AG04450 (cell line): Measurements from ENCODE around the gene SAXO2. TPM values are rescaled to one million over a fixed set of nuclear protein-coding genes. Genes with fewer than 3 reads are reported as not detected.
"Not testable (repeated sequence)": the region's sequence is repeated elsewhere in the genome, so short reads cannot be mapped to it uniquely, and the experiment has no call there.

ENCODE experiments used
- CTCF ChIA-PET: fragments of 300-600, 350-600 bp; formaldehyde crosslinking; extraction: SDS; loops from one replicate; lab custom pipeline; 2022; ENCODE audit warnings: antibody characterized with exemption, inconsistent platforms; lab: Charles Lee
- POLR2A ChIA-PET: fragments of 350-600 bp; formaldehyde crosslinking; extraction: SDS; loops from one replicate; lab custom pipeline; 2021; ENCODE audit warnings: antibody characterized with exemption, inconsistent platforms; lab: Yijun Ruan, JAX
- DNase-seq: peaks from one replicate; pipeline ENCODE4 v3.0.0-alpha.2; 2011; ENCODE audit warnings: low read depth, low spot score
- H3K27ac ChIP-seq: one replicate; pipeline ENCODE4 v1.5.1; 2012; ENCODE audit warnings: low read depth, low read length, control low read depth
- H3K27me3 ChIP-seq: one replicate; pipeline ENCODE4 v1.6.0; 2012; ENCODE audit warnings: low read length; ENCODE audit not compliant: control insufficient read depth, insufficient read depth
- H3K4me3 ChIP-seq: 2 replicates; pipeline ENCODE4 v1.5.1; 2011; ENCODE audit warnings: mild to moderate bottlenecking, low read depth, low read length, control low read depth
- H3K9me3 ChIP-seq: 2 replicates; pipeline ENCODE4 v1.5.1; 2012; ENCODE audit warnings: low read length; ENCODE audit not compliant: control insufficient read depth, insufficient read depth
- CTCF ChIP-seq: IDR thresholded peaks from 2 replicates; pipeline ENCODE4 v1.5.1; 2011; ENCODE audit warnings: low read depth, low read length, control low read depth, inconsistent platforms
- polyA minus RNA-seq: library from RNA; depleted of rRNA, polyadenylated mRNA; stranded (reverse); fragments of >200 nt; gene quantifications from 2 replicates; pipeline ENCODE4 v1.2.3, GENCODE V29; 2011; rRNA and poly(A)+ RNA removed
- polyA plus RNA-seq: library from polyadenylated mRNA; depleted of rRNA; stranded (reverse); fragments of >200 nt; gene quantifications from 2 replicates; pipeline ENCODE4 v1.2.3, GENCODE V29; 2011; rRNA removed

The SAXO2 gene
- polyA plus RNA-seq (3.5 and 3.6 TPM in 2 replicates), polyA minus RNA-seq (2.4 and 3.9 TPM in 2 replicates)

GRCh38 chr15:82262422-82263026 is at the start of gene SAXO2, which contains the start of gene EFL1:
Gene SAXO2, plus strand, starts transcription at chr15:82262818. Its CDS starts 62 bp downstream, at chr15:82262880.
Gene EFL1, minus strand, starts transcription at chr15:82262734. Its CDS starts 956 bp downstream, at chr15:82261778.
- Histone ChIP-seq H3K4me3 (peak within 1 kb of the TSS; percentile 78), H3K27me3 (no peaks in the 10 kb centered on the region), H3K27ac (peak within 1 kb of the TSS; percentile 34), H3K9me3 (no peaks in the 10 kb centered on the region; the same call in 1 of the 2 replicates)
- peak; percentile 30 for DNase-seq
- no peak for TF ChIP-seq CTCF
- ChIA-PET POLR2A (no interaction called here), CTCF (interaction anchor here (0.6 to 1.7 kb wide), 3 partner anchors 13 to 852 kb away, joined by 3 to 4 read pairs (median 4); no protein-coding TSS in a partner anchor)

- CTCF ChIA-PET, POLR2A ChIA-PET, H3K4me3 ChIP-seq, H3K27me3 ChIP-seq, H3K9me3 ChIP-seq, H3K27ac ChIP-seq, DNase-seq: not testable (repeated sequence)
These were observed 46.5 kb upstream of the SAXO2 start for GRCh38 chr15:82216092-82216491.

- H3K27ac ChIP-seq, POLR2A ChIA-PET, H3K27me3 ChIP-seq, H3K9me3 ChIP-seq, H3K4me3 ChIP-seq, DNase-seq: not testable (repeated sequence)
- CTCF ChIA-PET = interaction anchor here (0.5 kb wide), 1 partner anchor 74 kb away, joined by 4 read pairs; no protein-coding TSS in a partner anchor
- peak; percentile 42 for TF ChIP-seq CTCF
These were observed 41.1 kb upstream of the SAXO2 start for GRCh38 chr15:82221535-82221934.

GRCh38 chr15:82228750-82229149 is 33.9 kb upstream of the SAXO2 start:
- TF ChIP-seq CTCF = no peak
- Histone ChIP-seq H3K9me3 (no peaks in the 10 kb centered on the region), H3K27me3 (no peaks in the 10 kb centered on the region), H3K4me3 (no peak overlapping the region), H3K27ac (no peak overlapping the region)
- ChIA-PET POLR2A (no interaction called here), CTCF (interaction anchor here (0.6 kb wide), 2 partner anchors 825 to 1915 kb away, joined by 3 to 7 read pairs; no protein-coding TSS in a partner anchor)
- DNase-seq = no peak

- H3K27me3 ChIP-seq = no peaks in the 10 kb centered on the region
- CTCF ChIA-PET = no interaction called here
- no peak for DNase-seq
- H3K4me3 ChIP-seq = no peak overlapping the region
- POLR2A ChIA-PET = no interaction called here
- H3K9me3 ChIP-seq = no peaks in the 10 kb centered on the region
- TF ChIP-seq CTCF = no peak
- no peak overlapping the region for H3K27ac ChIP-seq
These were observed 31.4 kb upstream of the SAXO2 start for GRCh38 chr15:82231233-82231632.
